Esophagus muscularis mucosa (tissue), 4 donors: ENCODE results near the gene AP3S2.

Experiments used
- CTCF ChIP-seq, 3 experiments: fragments of 200-600 bp in 2 of 3; fragments of 450-650 bp in 1 of 3; sonication (generic) in 2 of 3; IDR thresholded peaks; one replicate each; pipeline ENCODE4 v1.5.1; 2017 to 2019; ENCODE audit warnings: antibody characterized with exemption in 3 of 3, mild to moderate bottlenecking in 2 of 3, moderate library complexity in 1 of 3
- EP300 ChIP-seq: sonication (generic); formaldehyde crosslinking; IDR thresholded peaks from one replicate; pipeline ENCODE4 v1.6.1; 2017; ENCODE audit warnings: antibody characterized with exemption
- POLR2A ChIP-seq: fragments of 450-650 bp; IDR thresholded peaks from one replicate; pipeline ENCODE4 v1.6.1; 2017; ENCODE audit warnings: antibody characterized with exemption, moderate library complexity, mild to moderate bottlenecking, low read depth
- POLR2AphosphoS5 ChIP-seq, 2 donors: sonication (generic); formaldehyde crosslinking; IDR thresholded peaks; one replicate each; pipeline ENCODE4 v1.6.1; 2017; ENCODE audit warnings: antibody characterized with exemption in 2 of 2

- no peak for TF ChIP-seq CTCF (IDR thresholded peaks at IDR 0.05)
- TF ChIP-seq POLR2AphosphoS5 (IDR thresholded peaks at IDR 0.05): no peak
- TF ChIP-seq POLR2A: no peak
- no peak for TF ChIP-seq EP300
These were observed 32.4 kb upstream of the AP3S2 start for GRCh38 chr15:89926158-89926557.
